Stimulated activated CD8-positive, alpha-beta memory T cell treated with anti-CD3 and anti-CD28 coated beads, Interleukin-2, amount 100 ng/mL, for 48 hours (primary cell): ENCODE data around the gene PGBD5.

Experiments used
- DNase-seq, 2 donors: peaks; one replicate each; pipeline ENCODE4 v3.0.0-alpha.2; 2020; ENCODE audit warnings: low read depth in 2 of 2

The PGBD5 gene

GRCh38 chr1:230321741-230322420 is 104.3 kb downstream of the PGBD5 start:
- DNase-seq = no peak

- DNase-seq = no peak
These were observed 104.8 kb downstream of the PGBD5 start for GRCh38 chr1:230321341-230321740.

GRCh38 chr1:230320804-230321203 is 105.3 kb downstream of the PGBD5 start:
- no peak for DNase-seq

GRCh38 chr1:230319014-230319747 is 107.0 kb downstream of the PGBD5 start:
- no peak for DNase-seq

- no peak for DNase-seq
These were observed 108.0 kb downstream of the PGBD5 start for GRCh38 chr1:230317823-230318819.

GRCh38 chr1:230316864-230317745 is 109.0 kb downstream of the PGBD5 start:
- no peak for DNase-seq

- no peak for DNase-seq
These were observed 111.0 kb downstream of the PGBD5 start for GRCh38 chr1:230315099-230315498.

GRCh38 chr1:230314142-230314470 is 112.0 kb downstream of the PGBD5 start:
- no peak for DNase-seq

GRCh38 chr1:230313453-230314141 is 112.5 kb downstream of the PGBD5 start:
- no peak for DNase-seq

GRCh38 chr1:230312676-230313075 is 113.5 kb downstream of the PGBD5 start:
- no peak for DNase-seq

GRCh38 chr1:230310381-230311163 is 115.6 kb downstream of the PGBD5 start:
- peak; percentile 45 to 49 for DNase-seq

GRCh38 chr1:230309646-230310177 is 116.4 kb downstream of the PGBD5 start:
- DNase-seq = no peak

- DNase-seq = no peak
These were observed 117.3 kb downstream of the PGBD5 start for GRCh38 chr1:230308821-230309220.

- no peak for DNase-seq
These were observed 118.1 kb downstream of the PGBD5 start for GRCh38 chr1:230308039-230308438.

GRCh38 chr1:230307213-230307612 is 118.9 kb downstream of the PGBD5 start:
- no peak for DNase-seq

- peak; percentile 12 to 27 for DNase-seq
These were observed 120.0 kb downstream of the PGBD5 start for GRCh38 chr1:230306169-230306568.

GRCh38 chr1:230303822-230304221 is 122.3 kb downstream of the PGBD5 start:
- DNase-seq = no peak

- no peak for DNase-seq
These were observed 123.1 kb downstream of the PGBD5 start for GRCh38 chr1:230303069-230303468.

- DNase-seq = no peak
These were observed 124.3 kb downstream of the PGBD5 start for GRCh38 chr1:230301822-230302221.

GRCh38 chr1:230301322-230301721 is 124.8 kb downstream of the PGBD5 start:
- no peak for DNase-seq
